Gastroesophageal sphincter (tissue), 4 donors: ENCODE data around the gene PIRT. TPM values are rescaled to one million over a fixed set of nuclear protein-coding genes. Genes with fewer than 3 reads are reported as not detected.
"Not testable (repeated sequence)": the region's sequence is repeated elsewhere in the genome, so short reads cannot be mapped to it uniquely, and the experiment has no call there.

Experiments used
- ATAC-seq: fragments of 150-250 bp; one replicate; pipeline ENCODE4 v1.9.1; 2016; ENCODE audit warnings: mild to moderate bottlenecking, moderate library complexity
- H3K27ac ChIP-seq, 4 donors: fragments of 200-600 bp; sonication (generic) in 3 of 4; 1 replicate in 3 of 4; 2 replicates in 1 of 4; pipeline ENCODE4 v1.5.1; 2016 to 2019
- H3K27me3 ChIP-seq: fragments of 200-600 bp; sonication (generic); one replicate; pipeline ENCODE4 v1.5.1; 2019
- H3K36me3 ChIP-seq, 2 donors: fragments of 200-600 bp; sonication (generic); one replicate each; pipeline ENCODE4 v1.5.1; 2019; ENCODE audit warnings: control low read depth in 1 of 2
- H3K4me1 ChIP-seq, 3 donors: fragments of 200-600 bp; sonication (generic); 1 replicate in 2 of 3; 2 replicates in 1 of 3; pipeline ENCODE4 v1.5.1; 2016 to 2019; ENCODE audit warnings: control low read depth in 2 of 3
- H3K4me3 ChIP-seq, 2 donors: fragments of 200-600 bp; sonication (generic); one replicate each; pipeline ENCODE4 v1.5.1; 2019; ENCODE audit warnings: mild to moderate bottlenecking in 1 of 2, moderate library complexity in 1 of 2
- H3K9me3 ChIP-seq, 3 donors: fragments of 200-600 bp; sonication (generic); one replicate each; pipeline ENCODE4 v1.5.1; 2017 to 2019; ENCODE audit warnings: control low read depth in 2 of 3
- CTCF ChIP-seq, 4 experiments: fragments of 200-600 bp in 2 of 4; fragments of 450-650 bp in 2 of 4; sonication (generic) in 1 of 4; IDR thresholded peaks; one replicate each; pipeline ENCODE4 v1.5.1; 2017 to 2019; ENCODE audit warnings: antibody characterized with exemption in 4 of 4, mild to moderate bottlenecking in 2 of 4, moderate library complexity in 2 of 4
- EP300 ChIP-seq: sonication (generic); formaldehyde crosslinking; IDR thresholded peaks from one replicate; pipeline ENCODE4 v1.6.1; 2017; ENCODE audit warnings: antibody characterized with exemption, mild to moderate bottlenecking
- POLR2A ChIP-seq, 2 donors: fragments of 450-650 bp; IDR thresholded peaks; one replicate each; pipeline ENCODE4 v1.6.1; 2017; ENCODE audit warnings: antibody characterized with exemption in 2 of 2, mild to moderate bottlenecking in 2 of 2, moderate library complexity in 1 of 2
- POLR2AphosphoS5 ChIP-seq: sonication (generic); formaldehyde crosslinking; IDR thresholded peaks from one replicate; pipeline ENCODE4 v1.6.1; 2017; ENCODE audit warnings: antibody characterized with exemption
- WGBS, 2 donors: methylation state at CpG; one replicate each; pipeline ENCODE4 v1.1.5; 2018; ENCODE audit warnings: low coverage in 1 of 2; 5-methylcytosine and 5-hydroxymethylcytosine counted together
- total RNA-seq, 4 donors: library from RNA; depleted of rRNA; stranded (reverse); fragments of >200 nt; gene quantifications; one replicate each; pipeline ENCODE4 v1.1.0, GENCODE V29; 2016

PIRT gene
- total RNA-seq, 4 donors from 2014 or later = 0.19 to 2.1 (median 0.91) TPM

GRCh38 chr17:10871914-10872313 is 34.0 kb upstream of the PIRT start:
- ATAC-seq = no peak
- TF ChIP-seq CTCF (IDR thresholded peaks at IDR 0.05) (no peak), POLR2A (IDR thresholded peaks at IDR 0.05) (no peak), EP300 (no peak), POLR2AphosphoS5 (no peak)
- Histone ChIP-seq H3K4me1 (no peaks in the 10 kb centered on the region), H3K9me3 (no peaks in the 10 kb centered on the region), H3K4me3 (no peak overlapping the region), H3K27ac (no peak overlapping the region), H3K27me3 (peaks cover 12% of the 10 kb centered on the region), H3K36me3 (no peaks in the 10 kb centered on the region)
- 39 to 46% methylated on average over 4 to 5 of the region's 5 CpGs for WGBS, 2 donors

- ATAC-seq = no peak
- no peak for TF ChIP-seq EP300
- no peak for TF ChIP-seq POLR2AphosphoS5
- TF ChIP-seq CTCF (IDR thresholded peaks at IDR 0.05) = no peak
- no peak for TF ChIP-seq POLR2A (IDR thresholded peaks at IDR 0.05)
- H3K4me1 ChIP-seq = no peaks in the 10 kb centered on the region
- WGBS, 2 donors = 84 to 90% methylated on average over 8 of the region's 8 CpGs
- no peak overlapping the region for H3K27ac ChIP-seq
- no peaks in the 10 kb centered on the region for H3K9me3 ChIP-seq
- H3K4me3 ChIP-seq = no peak overlapping the region
- peaks cover 12% of the 10 kb centered on the region for H3K27me3 ChIP-seq
- H3K36me3 ChIP-seq = no peaks in the 10 kb centered on the region
These were observed 32.6 kb upstream of the PIRT start for GRCh38 chr17:10870336-10871050.

- not testable (repeated sequence) for H3K4me1 ChIP-seq, H3K36me3 ChIP-seq, ATAC-seq, H3K27me3 ChIP-seq, H3K4me3 ChIP-seq, H3K27ac ChIP-seq, H3K9me3 ChIP-seq
- 81 to 85% methylated on average over 2 of the region's 2 CpGs for WGBS, 2 donors
These were observed 30.9 kb upstream of the PIRT start for GRCh38 chr17:10868744-10869143.

GRCh38 chr17:10859051-10859450 is 21.2 kb upstream of the PIRT start:
- no peak overlapping the region for H3K27ac ChIP-seq
- WGBS, 2 donors = 83 to 90% methylated on average over 3 of the region's 3 CpGs
- H3K36me3 ChIP-seq = no peaks in the 10 kb centered on the region
- no peaks in the 10 kb centered on the region for H3K27me3 ChIP-seq
- TF ChIP-seq CTCF (IDR thresholded peaks at IDR 0.05) (no peak), EP300 (no peak), POLR2AphosphoS5 (no peak), POLR2A (IDR thresholded peaks at IDR 0.05) (no peak)
- no peaks in the 10 kb centered on the region for H3K4me1 ChIP-seq
- no peaks in the 10 kb centered on the region for H3K9me3 ChIP-seq
- no peak overlapping the region for H3K4me3 ChIP-seq
- no peak for ATAC-seq

- Histone ChIP-seq H3K4me1 (no peaks in the 10 kb centered on the region), H3K36me3 (no peaks in the 10 kb centered on the region), H3K27ac (no peak overlapping the region), H3K9me3 (no peaks in the 10 kb centered on the region), H3K27me3 (no peaks in the 10 kb centered on the region), H3K4me3 (no peak overlapping the region)
- TF ChIP-seq POLR2AphosphoS5 = no peak
- TF ChIP-seq CTCF (IDR thresholded peaks at IDR 0.05) = no peak
- no peak for TF ChIP-seq POLR2A (IDR thresholded peaks at IDR 0.05)
- no peak for TF ChIP-seq EP300
- ATAC-seq = no peak
- 43 to 44% methylated on average over 4 of the region's 4 CpGs for WGBS, 2 donors
These were observed 20.1 kb upstream of the PIRT start for GRCh38 chr17:10857976-10858375.

GRCh38 chr17:10846636-10847035 is 8.7 kb upstream of the PIRT start:
- not testable (repeated sequence) for ATAC-seq, H3K27ac ChIP-seq, H3K27me3 ChIP-seq, H3K4me3 ChIP-seq, H3K9me3 ChIP-seq, H3K36me3 ChIP-seq
- H3K4me1 ChIP-seq = peaks cover 0 to 11% (median 3%) of the 10 kb centered on the region in 3 donors
- WGBS, 2 donors = 66 to 79% methylated on average over 5 to 6 of the region's 6 CpGs
